T-helper 9 cell (primary cell): ENCODE results near the gene TANC2.
A peak's percentile ranks its signal among the peaks of the same experiment; 100 is the strongest.
"Not testable (repeated sequence)": the region's sequence is repeated elsewhere in the genome, so short reads cannot be mapped to it uniquely, and the experiment has no call there.

ENCODE experiments used
- DNase-seq: peaks from one replicate; pipeline ENCODE4 v3.0.0-alpha.2; 2020

TANC2 gene

DNA sequence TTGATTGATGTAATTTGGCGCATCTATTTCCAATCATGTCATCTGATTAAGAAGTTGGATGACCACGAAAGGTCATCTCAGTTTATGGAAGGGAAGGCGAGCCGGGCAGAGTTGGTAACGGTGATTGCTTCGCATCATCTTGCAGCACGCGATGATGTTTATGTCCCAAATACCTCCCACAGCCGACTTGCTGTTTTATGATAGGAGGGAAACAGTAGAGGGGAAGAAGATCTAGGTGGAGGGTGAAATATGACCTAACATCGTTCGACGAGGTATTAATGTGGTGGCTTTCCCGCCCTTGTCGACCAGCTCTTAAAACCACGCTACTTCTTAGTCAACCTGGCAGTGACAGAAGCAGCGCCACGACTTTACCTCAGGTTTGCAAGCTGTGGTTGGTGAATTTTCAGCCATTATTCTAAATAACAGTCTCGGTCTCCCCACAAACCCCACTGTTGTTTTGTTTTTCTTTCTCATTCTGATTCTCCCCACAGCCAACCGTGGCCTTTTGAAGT, 805 bp upstream of the TANC2 start:
- no peak for DNase-seq

DNA sequence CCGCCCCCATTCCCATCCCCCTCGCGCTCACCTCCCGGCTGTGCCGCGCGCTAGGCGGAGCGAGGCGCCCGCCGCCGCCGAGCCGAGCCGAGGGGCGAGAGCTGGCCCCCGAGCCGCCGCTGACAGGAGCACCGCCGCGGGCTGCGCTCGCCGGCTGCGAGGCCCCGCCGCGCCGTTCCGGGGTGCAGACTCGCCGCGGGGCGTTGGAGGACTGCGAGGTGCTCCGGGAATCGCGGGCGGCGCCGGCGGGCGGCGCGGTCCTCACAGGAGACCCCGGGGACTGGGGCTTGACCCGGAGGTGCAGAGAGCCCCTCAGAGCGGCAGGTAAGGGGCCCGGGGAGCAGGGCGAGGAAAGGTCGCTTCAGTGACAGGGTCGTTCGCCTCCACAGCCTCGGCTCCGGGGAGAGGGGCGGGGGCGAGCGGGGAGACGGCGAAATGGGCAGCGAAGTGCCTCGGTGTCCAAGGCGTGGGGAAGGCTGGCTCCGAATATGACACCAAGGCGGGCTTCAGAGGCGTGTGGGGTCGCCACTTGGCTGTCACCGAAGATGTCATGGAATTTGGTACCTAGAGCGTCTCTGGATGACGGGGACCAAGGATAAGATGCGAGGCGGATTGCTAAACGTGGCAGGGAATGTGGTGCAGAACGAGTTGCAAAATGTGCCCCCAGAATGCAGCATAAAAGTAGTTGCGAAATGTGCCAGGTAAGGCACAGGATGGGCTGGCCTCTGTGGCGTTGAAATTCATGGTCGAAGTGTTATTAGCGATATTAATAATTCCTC, 580 bp downstream of the TANC2 start:
- DNase-seq: peak; percentile 63

DNA sequence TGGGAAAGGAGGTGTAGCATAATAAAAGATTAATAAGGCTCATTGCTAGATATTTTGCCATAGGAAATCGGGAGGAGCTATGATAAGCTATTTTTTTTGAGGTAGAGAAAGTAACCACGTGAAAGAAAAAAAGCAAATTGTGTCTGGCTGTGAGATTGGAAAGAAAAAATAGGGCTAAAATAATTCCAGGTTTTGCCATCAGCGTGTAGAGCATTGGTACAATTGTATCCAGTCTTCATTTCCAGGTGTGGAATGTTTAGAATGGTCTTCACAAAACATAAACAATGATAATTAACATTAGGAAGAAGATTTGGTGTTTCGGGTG, 1.1 kb downstream of the TANC2 start:
- DNase-seq: no peak

DNA sequence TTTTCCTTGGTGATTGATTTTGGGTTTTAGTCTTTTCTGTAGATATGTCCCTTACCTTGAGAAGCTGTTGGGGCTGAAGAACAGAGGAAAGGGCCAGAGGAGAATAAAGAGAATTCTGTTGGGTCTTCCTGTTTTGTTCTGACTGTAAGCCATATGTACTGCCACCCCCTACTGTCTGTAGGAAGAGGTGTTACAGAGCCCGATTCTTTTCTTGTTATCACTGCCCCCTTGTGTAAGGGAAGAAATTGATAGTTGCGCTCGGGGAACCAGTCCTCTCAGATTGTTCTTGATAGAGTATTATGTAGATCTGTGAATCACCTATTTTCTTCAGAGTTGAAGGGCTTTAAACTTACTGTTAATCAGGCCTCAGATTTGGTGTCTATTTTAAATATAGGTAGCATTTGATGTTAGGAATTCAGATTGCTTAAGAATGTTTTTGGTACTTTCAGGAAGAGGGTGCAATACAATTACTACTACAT, 2.4 kb downstream of the TANC2 start:
- DNase-seq: peak; percentile 21

DNA sequence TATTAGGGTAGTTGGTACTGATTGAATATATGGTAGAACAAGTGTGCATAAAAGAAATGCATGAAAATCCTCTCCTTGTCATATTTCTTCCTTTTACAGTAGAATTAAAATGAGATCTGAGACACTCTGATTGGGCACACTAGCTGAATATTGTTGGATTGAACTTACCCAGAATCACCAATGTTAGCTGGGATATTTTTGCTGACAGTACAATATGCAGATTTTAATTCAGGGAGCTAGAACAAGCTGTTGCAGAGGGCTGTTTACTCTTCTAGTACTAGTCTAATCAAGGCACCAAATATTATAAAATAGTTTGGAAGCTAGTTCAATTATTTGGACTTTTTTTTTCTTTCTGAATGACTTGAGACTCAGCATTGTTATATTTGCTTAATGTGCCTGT, 4.6 kb downstream of the TANC2 start:
- no peak for DNase-seq

DNA sequence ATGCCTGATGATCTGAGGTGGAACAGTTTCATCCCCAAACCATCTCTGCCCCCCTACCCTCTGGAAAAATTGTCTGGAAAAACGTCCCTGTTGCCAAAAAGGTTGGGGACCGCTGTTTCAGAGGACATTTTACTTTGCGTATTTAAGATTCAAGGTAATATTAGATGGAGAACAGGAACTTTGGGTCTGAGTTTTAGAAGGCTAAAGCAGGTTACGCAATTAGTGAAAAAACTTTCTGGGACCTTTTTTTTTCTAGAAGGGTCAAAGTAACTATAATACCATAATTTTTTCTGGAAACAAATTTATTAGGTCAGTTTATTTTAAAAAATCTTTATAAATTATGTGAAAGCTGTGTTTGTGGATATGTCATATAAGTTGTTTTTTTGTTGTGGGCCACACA, 5.8 kb downstream of the TANC2 start:
- DNase-seq: no peak

DNA sequence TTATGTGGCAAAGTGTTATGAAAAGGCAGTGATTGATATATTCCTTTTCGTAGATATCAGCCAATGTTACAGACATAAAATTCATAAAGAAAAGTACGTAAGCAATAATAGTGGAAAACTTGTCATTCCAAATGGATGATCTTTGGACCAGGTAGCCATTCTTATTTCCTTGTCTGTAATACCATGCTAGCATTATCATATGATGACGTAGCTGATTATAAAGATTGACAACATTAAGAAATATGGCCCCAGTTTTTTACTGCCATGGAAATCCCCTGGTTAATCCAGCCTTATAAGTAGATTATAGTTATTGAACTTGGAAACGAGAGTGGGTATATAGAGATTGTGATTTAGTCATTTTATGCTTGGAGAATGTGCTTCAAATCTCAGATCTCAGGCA, 8.8 kb downstream of the TANC2 start:
- DNase-seq: no peak

DNA sequence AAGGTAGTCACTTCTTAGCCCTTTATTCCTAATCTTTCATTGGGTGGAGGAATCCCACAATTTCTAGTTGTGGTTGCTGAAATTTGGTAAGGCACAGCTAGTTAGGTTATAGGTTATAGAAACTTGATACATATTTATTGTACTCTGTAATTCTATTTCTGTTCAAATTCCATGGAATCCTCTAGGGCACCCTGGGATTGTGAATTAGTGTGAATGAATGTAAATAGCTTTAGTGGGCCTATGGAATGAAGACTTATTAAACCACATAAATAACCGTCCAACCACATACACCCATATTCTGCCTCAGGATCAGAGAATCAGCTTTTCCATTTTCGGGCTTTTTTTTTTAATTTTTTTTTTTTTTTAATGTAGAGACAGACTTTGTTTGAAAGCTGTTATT, 9.2 kb downstream of the TANC2 start:
- no peak for DNase-seq

DNA sequence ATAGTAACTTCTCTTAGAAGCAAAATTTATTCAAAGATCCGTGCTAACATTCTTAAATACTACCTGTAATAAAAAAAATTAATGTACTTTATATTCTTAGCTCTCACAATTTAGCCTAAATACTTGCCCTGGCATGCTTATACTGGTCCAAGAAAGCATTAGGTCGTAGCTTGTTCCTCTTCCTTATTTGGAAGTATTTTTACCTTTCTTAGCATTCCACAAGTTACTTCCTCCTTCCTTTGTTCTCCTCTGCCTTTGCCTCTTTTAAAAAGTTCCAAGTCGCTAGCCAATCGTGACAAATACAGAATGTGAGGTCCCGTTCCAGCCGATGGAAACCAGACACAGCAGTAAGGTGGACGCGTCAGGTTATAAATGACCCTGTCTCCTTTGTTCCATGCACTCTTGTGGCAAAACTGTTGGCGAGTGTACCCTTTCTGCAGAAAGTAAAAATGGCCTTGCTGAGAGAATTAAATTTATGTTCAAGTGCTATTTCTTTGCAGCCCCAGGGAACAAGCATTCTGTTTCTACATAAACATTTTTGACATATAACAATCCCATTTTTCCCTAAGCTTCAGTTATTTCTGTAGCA, 10.7 kb downstream of the TANC2 start:
- DNase-seq: not testable (repeated sequence)

DNA sequence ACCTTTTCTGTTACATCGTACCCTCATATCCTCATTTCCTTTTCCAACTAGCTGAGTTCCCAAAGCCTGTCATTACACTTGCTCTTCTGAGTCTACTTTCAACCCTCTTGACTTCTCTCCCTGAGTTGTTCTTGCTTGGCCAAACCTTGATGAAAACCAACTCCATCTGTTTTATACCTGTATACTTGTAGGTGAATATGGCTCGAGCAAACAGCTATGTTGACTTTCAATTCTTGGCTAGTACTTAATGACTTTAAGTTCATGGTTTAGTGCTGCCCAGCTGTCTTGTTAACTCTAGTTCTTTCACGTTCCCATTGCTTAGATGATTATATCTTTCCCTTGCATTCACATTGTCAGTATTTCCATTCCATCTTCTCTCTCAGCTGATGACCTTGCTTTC, 14.8 kb downstream of the TANC2 start:
- no peak for DNase-seq

DNA sequence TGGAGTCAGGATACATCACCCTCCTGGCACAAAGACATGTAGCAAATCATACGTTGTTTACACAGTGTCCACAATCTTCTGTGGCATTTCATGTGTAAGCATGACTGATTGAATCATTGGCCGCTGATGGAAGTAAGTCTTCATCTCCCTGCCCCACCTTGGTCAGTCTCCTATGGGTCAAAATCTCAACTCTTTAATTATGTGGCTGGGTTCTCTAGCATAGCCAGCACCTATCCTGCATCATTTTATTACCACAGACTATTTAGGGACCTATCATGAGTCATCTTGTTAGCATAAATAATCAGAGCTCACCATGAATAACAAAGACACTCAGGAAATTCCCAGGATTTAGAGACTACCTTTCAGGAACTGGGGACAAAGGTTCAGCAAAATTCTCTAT, 15.9 kb downstream of the TANC2 start:
- DNase-seq: no peak

DNA sequence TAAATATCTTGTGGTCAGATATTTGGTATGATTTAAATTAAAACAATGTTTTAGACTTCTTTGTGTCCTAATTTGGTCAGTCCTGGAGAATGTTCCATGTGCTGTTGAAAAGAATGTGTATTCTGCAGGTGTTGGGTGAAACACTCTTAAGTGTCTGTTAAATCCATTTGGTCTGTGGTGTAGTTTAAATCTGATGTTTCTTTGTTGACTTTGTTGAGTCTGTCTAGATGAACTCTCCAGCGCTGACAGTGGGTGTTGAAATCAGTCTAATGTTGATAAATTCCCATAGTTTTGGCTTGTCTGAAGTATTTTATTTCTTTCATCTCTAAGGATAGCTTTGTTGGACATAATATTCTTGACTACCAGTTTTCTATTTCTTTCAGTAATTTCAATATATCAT, 18.8 kb downstream of the TANC2 start:
- no peak for DNase-seq

DNA sequence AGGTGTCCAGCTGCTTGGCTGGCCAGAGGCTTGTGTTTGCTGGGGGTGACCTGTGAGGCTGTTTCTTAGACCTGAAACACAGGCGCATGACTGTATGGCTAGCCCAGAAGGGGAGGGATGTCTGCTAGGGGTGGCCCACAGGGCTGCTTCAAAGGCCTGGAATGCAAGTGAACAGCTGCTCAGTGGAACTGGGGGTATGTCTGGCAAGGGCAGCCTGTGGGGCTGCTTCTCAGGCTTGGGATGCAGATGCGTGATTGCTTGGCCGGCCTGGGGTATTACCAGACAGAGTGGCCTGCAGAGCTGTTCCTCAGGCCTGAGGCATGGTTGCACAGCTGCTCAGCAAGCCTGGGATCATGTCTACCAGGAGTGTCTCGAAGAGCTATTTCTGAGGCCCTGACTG, 20.5 kb downstream of the TANC2 start:
- DNase-seq: no peak

DNA sequence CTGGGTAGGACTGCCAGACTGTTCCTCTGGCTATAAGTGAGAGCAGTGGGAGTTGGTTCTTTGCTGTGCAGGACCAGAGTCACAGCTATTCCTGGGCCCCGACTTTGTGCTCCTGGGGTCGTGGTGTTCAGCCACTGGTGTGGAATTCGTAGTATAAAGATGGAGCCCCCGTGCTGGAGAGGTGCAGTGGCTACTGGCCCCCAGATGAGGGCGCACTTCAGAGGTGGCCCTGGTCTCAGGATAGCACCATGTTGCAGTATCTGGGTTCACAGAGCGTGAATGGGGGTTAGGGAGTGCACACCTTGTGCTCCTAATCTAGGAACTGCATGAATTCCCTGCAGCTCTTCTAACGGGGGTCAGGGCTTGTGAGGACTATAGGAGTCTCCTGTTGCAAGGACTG, 21.1 kb downstream of the TANC2 start:
- no peak for DNase-seq

DNA sequence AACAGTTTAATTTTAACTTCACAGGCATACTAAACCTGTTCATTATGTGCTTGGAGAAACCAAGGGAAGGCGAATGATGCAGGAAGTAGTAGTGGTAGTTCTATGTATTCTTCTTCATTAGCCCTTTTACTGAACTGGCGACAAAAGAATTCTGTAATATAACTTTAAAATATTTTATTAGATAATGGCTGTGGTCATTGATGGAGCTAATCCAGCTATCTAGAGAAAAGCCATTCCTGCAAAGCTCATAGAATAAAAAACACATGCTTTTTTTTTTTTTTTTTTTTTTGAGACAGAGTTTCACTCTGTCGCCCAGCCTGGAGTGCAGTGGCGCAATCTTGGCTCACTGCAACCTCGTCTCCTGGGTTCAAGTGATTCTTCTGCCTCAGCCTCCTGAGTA, 23.5 kb downstream of the TANC2 start:
- no peak for DNase-seq

DNA sequence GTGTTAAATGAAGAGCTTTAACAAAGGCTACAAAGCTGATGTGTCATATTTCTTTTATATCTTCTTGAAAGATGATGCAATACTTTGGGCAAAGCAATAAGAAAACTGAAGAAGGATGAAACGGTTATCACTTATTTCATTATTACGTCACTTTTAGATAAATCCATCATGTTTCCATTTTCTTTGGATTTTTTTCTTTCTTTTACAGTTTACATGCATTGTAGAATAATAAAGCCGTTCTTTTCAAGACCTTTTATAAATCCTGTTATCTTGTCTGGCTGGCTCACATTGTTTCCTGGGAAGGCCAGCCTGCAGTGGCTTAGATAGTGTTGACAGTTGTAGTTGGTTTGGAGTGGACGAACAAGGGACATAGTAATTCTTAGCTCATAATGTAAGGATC, 28.9 kb downstream of the TANC2 start:
- DNase-seq: no peak

DNA sequence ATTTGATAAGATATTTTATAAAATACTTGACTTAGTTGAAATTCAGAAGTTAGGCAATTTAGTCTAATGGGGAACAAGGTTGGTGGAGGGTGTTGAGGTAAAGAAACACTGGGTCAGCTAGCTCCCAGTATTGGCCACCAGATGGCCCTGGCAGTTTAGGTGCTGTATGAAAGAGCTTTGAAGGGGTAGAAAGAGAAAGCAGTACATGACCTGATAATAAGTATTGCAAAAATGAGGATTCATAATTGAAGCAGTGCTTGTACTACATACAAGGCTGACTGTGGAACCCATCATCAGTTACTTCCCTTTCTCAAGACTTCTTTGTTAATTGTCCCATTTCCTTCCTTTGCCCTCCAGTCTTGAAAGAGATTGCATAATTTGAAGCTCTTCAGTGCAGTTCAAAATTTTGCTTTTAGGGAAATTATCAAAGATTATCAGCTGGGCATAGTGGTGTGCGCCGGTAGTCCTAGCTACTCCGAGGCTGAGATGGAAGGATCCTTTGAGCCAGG, 29.4 kb downstream of the TANC2 start:
- no peak for DNase-seq

DNA sequence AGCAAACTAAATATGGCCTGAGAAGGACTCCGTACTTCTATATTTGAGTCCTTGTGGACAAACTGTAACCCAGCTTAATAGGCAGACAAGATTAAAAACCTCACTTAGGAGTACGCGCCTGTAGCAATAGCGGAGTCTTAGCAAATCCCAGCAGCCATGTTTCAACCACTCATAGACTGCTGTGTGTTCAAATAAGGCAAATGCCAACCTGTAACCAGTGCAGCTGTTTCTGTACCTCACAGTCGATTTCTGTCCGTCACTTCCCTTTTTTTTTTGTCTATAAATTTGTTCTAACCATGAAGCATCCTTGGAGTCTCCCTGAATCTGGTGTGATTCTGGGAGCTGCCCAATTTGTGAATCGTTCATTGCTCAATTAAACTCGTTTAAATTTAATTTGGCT, 30.2 kb downstream of the TANC2 start:
- DNase-seq: no peak

DNA sequence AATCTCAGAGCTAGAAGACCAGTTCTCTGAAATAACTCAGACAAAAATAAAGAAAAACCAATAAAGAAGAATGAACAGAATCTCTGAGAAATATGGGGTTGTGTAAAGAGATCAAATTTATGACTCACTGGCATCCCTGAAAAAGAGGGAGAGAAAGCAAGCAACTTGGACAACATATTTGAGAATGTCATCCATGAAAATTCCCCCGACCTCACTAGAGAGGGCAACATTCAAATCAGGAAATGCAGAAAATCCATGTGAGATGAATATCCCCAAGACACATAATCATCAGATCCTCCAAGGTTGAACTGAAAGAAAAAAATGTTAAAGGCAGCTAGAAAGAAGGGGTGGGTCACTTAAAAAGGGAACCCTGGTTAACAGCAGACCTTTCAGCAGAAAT, 32.1 kb downstream of the TANC2 start:
- no peak for DNase-seq

DNA sequence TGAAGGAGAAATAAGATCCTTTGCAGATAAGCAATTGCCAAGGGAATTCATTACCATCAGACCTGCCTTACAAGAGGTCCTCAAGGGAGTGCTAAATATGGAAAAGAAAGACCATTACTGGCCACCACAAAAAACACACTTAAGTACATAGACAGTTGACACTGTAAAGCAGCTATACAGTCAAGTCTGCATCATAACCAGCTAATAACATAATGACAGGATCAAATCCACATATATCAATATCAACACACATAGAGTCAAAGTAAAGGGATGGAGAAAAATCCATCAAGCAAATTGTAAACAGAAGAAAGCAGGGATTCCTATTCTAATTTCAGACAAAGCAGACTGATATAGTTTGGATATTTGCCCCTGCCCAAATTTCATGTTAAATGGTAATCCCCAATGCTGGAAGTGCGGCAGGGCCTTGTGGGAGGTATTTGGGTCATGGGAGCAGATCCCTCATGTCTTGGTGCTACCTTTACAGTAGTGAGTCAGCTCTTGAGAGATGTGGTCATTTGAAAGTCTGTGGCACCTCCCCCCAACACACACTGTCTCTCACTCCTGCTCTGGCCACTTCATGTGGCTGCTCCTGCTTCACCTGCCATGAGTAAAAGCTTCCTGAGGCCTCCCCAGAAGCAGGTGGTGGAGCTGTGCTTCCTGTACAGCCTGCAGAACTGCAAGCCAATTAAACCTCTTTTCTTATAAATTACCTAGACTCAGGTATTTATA, 32.8 kb downstream of the TANC2 start:
- no peak for DNase-seq

DNA sequence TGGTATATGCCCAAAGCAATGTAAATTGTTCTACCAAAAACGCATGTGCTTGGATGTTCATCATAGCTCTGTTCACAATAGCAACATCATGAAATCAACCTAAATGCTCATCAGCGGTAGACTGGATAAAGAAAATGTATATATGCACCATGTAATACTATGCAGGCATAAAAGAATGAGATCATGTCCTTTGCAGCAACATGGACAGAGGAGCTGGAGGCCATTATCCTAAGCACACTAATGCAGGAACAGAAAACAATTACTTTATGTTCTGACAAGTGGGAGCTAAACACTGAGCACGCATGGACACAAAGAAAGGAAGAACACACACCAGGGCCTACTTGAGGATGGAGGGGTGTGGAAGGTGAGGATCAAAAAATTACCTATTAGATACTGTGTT, 33.7 kb downstream of the TANC2 start:
- DNase-seq: no peak

DNA sequence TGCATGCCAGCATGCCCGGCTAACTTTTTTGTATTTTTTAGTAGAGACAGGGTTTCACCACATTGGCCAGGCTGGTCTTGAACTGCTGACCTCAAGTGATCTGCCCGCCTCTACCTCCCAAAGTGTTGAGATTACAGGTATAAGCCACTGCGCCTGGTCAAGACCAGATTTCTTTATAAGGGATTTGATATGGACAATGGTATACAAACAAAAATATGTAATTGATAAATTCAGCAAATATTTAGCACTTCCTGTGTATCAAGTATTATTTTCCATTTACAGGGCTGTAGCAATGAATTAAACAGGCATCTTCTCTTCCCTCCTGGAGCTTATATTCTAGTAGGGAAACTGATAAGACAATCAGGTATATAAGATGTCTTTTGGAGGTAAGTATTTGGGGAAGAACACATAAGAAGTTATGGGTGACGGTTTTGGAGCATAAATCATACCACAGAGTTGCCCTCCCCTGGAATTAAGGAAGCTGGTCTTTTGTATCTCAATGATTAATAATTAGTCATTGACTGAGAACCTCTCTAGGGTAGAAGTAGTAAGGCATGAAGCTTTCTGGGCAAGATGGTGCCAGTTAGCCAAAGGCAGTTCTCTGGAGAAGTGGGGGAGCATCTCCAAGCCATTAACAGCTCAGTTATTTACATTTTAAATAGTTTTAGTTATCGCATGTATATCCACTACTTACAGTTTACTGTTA, 35.8 kb downstream of the TANC2 start:
- no peak for DNase-seq

DNA sequence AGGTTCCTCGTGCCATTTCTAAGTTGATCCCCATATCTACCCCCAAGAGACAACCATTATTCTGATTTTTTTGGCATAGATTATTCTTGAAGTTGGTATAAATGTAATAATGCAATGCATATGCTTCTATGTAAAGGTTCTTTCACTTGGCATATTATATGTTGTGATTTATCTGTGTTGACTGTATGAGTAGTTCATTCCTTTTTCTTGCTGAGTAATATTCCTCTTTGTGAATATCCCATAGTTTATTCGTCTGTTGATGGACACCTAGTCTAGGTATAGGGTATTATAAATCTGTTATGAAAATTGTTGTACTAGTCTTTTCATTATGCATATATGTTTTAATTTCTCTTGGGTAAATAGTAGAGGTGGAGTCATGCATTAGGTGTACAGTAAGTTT, 36.6 kb downstream of the TANC2 start:
- no peak for DNase-seq
